C4-2B (cell line): ENCODE measurements around the gene ANO10.
"Not testable (repeated sequence)": the region's sequence is repeated elsewhere in the genome, so short reads cannot be mapped to it uniquely, and the experiment has no call there.

Source experiments
- H3K27ac ChIP-seq: fragments of 450-650 bp; 2 replicates; pipeline ENCODE4 v1.5.1; 2017
- ZFX ChIP-seq: fragments of 450-650 bp; IDR thresholded peaks from 2 replicates; pipeline ENCODE4 v1.6.1; 2017
- TF ChIP-seq, protein P1 (sequence below): fragments of 450-650 bp; conservative IDR thresholded peaks from 2 replicates; pipeline ENCODE4 v1.5.1; 2017; ENCODE audit warnings: mild to moderate bottlenecking

The ANO10 gene

DNA sequence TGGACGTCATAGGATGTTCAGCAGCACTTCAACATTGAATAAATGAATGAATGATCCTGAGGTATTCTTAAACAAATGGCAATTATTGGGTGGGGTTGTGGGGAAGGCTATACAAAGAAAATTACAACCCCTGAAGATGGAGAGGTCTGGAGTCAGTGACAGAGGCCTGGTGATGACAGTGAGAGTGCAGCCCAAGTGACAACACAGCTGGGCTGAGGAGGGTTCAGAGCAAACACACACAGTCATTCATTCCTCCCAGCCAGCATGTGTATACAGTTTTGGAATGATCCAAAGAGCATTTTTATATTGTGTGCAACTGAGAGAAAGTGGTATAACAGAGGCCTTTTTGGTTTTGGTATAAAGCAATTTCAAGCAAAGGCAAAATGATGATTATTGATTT, 148.1 kb downstream of the ANO10 start:
- no peak for TF ChIP-seq ZFX
- TF ChIP-seq, protein P1, sequence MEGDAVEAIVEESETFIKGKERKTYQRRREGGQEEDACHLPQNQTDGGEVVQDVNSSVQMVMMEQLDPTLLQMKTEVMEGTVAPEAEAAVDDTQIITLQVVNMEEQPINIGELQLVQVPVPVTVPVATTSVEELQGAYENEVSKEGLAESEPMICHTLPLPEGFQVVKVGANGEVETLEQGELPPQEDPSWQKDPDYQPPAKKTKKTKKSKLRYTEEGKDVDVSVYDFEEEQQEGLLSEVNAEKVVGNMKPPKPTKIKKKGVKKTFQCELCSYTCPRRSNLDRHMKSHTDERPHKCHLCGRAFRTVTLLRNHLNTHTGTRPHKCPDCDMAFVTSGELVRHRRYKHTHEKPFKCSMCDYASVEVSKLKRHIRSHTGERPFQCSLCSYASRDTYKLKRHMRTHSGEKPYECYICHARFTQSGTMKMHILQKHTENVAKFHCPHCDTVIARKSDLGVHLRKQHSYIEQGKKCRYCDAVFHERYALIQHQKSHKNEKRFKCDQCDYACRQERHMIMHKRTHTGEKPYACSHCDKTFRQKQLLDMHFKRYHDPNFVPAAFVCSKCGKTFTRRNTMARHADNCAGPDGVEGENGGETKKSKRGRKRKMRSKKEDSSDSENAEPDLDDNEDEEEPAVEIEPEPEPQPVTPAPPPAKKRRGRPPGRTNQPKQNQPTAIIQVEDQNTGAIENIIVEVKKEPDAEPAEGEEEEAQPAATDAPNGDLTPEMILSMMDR = no peak
- H3K27ac ChIP-seq = no peak overlapping the region

DNA sequence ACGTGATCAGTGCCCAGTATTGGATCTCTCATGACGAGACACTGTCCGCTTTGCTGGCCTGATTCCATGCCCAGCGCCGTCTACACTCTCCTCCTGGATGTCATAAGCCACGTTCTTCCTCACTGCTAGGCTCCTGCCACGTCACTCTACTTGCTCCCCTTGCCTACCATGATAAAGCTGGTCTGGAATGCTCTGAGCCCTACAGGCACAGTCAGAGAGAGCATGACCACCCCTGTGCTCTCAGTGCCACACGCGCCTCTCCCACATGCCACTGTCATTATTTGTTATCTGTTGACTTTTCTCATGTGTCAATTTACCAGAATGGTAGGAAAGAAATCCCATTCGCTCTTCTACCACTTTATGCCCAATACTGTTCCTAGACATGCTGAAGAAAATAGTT, 148.6 kb downstream of the ANO10 start:
- TF ChIP-seq, protein P1 = no peak
- no peak for TF ChIP-seq ZFX
- no peak overlapping the region for H3K27ac ChIP-seq

DNA sequence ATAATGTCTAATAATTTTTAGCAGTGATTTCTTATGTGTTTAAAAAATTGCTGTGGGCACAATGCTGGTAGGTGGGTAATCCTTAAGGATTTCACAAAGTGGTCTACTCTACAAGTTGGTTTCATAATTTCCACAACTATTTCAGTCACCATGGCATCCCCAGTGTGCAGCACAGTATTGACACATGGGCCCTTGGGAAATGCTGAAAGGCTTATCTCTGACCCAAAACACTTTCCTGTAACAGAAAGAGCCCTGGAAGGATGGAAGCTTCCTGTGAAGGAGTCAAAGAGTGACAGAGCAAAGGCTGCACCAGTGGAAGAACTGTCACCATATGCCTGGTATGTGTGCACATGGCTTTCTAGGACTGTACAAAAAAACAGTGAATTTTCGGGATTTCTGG, 153.7 kb downstream of the ANO10 start:
- TF ChIP-seq, protein P1 = no peak
- TF ChIP-seq ZFX = no peak
- H3K27ac ChIP-seq = no peak overlapping the region

DNA sequence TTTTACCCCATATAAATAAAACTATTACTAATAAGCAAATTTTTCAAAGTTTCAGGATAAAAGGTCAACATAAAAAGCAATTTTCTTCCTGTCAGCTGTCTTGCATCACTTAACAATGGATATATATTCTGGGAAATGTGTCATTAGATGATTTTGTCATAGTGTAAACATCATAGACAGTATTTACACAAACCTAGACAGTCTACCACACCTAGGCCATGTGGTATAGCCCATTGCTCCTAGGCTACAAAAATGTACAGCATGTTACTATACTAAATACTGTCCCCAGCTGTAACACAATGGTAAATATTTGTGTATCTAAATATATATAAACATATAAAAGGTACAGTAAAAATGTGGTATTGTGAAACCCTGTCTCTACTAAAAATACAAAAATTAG, 156.7 kb downstream of the ANO10 start:
- TF ChIP-seq ZFX = no peak
- TF ChIP-seq, protein P1 = no peak
- H3K27ac ChIP-seq = no peak overlapping the region

DNA sequence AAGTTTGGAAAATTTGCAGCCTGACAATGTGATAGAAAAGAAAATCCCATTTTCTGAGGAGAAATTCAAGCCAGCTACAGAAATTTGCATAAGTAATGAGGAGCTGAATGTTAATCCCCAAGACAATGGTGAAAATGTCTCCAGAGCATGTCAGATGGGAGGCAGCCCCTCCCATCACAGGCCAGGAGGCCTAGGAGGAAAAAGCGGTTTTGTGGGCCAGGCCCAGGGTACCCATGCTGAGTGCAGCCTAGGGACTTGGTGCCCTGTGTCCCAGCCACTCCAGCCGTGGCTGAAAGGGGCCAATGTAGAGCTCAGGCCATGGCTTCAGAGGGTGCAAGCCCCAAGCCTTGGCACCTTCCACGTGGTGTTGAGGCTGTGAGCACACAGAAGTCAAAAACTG, 159.2 kb downstream of the ANO10 start:
- not testable (repeated sequence) for H3K27ac ChIP-seq

DNA sequence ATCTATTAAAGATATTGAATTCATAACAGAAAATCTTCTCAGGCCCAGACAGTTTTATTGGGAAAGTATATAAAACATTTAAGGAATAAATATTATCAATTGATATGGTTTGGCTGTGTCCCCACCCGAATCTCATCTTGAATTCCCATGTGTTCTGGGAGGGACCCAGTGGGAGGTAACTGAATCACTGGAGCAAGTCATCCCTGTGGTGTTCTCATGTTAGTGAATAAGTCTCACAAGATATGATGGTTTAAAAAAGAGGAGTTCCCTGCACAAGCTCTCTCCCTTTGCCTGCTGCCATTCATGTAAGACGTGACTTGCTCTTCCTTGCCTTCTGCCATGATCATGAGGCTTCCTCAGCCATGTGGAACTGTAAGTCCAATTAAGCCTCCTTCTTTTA, 160.5 kb downstream of the ANO10 start:
- TF ChIP-seq, protein P1 = no peak
- TF ChIP-seq ZFX = no peak

DNA sequence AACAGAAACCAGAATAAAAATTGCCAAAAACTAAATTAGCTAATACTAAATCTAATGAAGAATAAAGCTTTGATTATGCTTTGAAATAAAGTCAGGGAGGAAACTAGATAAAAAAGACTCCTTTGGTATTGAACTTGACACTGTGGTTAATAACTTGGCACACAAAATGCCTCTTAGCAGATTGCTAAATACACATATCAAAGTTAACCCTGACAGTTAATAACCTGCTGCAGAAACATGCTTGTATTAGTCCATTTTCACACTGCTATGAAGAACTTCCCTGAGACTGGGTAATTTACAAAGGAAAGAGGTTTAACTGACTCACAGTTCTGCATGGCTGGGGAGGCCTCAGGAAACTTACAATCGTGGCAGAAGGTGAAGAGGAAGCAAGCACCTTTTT, 164.8 kb downstream of the ANO10 start:
- H3K27ac ChIP-seq = not testable (repeated sequence)

More for the DNA sequence above, 160.5 kb downstream of the ANO10 start:
- no peak overlapping the region for H3K27ac ChIP-seq

DNA sequence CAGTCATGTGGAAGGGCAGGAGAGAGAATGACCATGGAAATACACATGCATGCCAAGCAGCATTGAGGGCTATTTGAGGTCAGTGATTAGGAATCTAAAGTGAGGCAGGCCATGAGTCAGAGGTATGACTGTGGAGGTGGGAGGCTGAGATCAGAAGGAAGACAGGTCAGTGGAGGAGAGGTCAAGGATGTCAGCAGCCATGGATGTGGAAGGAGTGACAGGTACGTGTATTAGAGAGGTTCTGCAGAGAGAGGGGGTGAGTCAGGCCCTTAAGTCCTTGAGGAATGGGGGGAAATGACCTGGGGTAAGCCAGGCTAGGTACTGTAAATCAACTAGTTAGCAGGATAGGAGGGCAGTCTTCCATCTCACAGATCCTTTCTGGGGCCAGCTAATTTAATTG, 166.6 kb downstream of the ANO10 start:
- TF ChIP-seq, protein P1 = no peak
- TF ChIP-seq ZFX = no peak
- no peak overlapping the region for H3K27ac ChIP-seq

DNA sequence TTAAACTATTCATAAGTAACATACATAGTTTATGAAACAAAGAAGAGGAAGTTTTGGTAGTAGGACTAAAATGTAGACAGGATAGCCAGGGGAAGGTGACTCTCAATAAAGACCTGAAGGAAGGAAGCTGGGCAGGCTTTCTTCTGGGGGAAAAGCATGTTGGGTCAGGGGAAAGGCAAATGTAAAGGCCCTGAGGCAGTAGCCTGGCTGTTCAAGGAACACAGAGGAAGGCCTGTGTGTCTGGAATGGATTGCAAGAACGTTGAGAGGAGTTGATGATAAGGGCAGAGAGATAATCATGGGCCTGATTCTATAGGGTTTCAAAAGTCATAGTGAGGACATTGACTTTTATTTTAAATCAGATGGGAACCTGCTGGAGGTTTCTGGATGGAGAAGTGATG, 167.8 kb downstream of the ANO10 start:
- no peak for TF ChIP-seq ZFX
- TF ChIP-seq, protein P1 = no peak
- H3K27ac ChIP-seq = no peak overlapping the region
